Keratinocyte (primary cell): ENCODE results near the gene SIGLECL1.

ENCODE experiments used
- EZH2 ChIP-seq: IDR thresholded peaks from one replicate; pipeline ENCODE4 v1.6.1; 2012; ENCODE audit warnings: inconsistent platforms, mild to moderate bottlenecking, low read length, moderate library complexity
- TF ChIP-seq, protein P1 (sequence below), 3 experiments: IDR thresholded peaks in 1 of 3; conservative IDR thresholded peaks in 1 of 3; optimal IDR thresholded peaks in 1 of 3; 2 replicates in 2 of 3; 3 replicates in 1 of 3; pipeline versions ENCODE3 to v1.5.1; 2011; ENCODE audit warnings: low read length in 3 of 3, mild to moderate bottlenecking in 3 of 3, moderate library complexity in 2 of 3, control low read depth in 1 of 3, inconsistent platforms in 1 of 3; ENCODE audit not compliant: insufficient read depth in 2 of 3; ENCODE audit errors: extremely low read depth in 1 of 3

DNA sequence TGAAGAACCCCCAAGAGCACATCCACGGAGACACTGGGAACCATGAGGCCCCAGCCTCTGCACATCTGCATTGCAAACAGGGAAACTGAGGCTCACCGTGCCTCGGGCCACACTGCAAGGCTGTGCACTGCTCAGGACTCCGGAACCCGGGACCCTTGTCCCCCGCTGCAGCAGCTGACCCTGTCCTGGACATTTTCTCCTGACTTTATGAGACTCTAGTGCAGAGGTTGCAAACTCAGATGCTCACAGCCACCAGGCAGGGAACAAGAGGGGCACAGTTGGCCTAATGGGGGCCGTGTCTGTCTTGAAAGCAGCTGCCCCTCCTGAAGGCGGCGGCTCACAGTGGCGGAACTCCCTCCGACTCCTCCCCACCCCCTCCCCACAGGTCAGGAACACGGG, 44.1 kb downstream of the SIGLECL1 start:
- TF ChIP-seq, protein P1, sequence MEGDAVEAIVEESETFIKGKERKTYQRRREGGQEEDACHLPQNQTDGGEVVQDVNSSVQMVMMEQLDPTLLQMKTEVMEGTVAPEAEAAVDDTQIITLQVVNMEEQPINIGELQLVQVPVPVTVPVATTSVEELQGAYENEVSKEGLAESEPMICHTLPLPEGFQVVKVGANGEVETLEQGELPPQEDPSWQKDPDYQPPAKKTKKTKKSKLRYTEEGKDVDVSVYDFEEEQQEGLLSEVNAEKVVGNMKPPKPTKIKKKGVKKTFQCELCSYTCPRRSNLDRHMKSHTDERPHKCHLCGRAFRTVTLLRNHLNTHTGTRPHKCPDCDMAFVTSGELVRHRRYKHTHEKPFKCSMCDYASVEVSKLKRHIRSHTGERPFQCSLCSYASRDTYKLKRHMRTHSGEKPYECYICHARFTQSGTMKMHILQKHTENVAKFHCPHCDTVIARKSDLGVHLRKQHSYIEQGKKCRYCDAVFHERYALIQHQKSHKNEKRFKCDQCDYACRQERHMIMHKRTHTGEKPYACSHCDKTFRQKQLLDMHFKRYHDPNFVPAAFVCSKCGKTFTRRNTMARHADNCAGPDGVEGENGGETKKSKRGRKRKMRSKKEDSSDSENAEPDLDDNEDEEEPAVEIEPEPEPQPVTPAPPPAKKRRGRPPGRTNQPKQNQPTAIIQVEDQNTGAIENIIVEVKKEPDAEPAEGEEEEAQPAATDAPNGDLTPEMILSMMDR (optimal IDR thresholded peaks at IDR 0.05 in 1 of 3, IDR thresholded peaks at IDR 0.05 in 1 of 3, conservative IDR thresholded peaks at IDR 0.05 in 1 of 3; ENCODE audit: extremely low read depth in 1 of 3, insufficient read depth in 2 of 3, low read length in 3 of 3): no peak
- no peak for TF ChIP-seq EZH2
